Measurements from ENCODE around the gene LRRC37A.
"Not testable (repeated sequence)": the region's sequence is repeated elsewhere in the genome, so short reads cannot be mapped to it uniquely, and the experiment has no call there.

- not testable (repeated sequence) for TF ChIP-seq POLR2AphosphoS5, CTCF (IDR thresholded peaks at IDR 0.05)
Observed at GRCh38 chr17:46285500-46285899, 9.4 kb upstream of the LRRC37A start.
